ENCODE results near the gene ICAM2. TPM values are rescaled to one million over a fixed set of nuclear protein-coding genes. Genes with fewer than 3 reads are reported as not detected.

ICAM2 gene
- total RNA-seq, 4 donors from 2014 or later, result 18.0 to 95.1 (median 36.3) TPM

DNA sequence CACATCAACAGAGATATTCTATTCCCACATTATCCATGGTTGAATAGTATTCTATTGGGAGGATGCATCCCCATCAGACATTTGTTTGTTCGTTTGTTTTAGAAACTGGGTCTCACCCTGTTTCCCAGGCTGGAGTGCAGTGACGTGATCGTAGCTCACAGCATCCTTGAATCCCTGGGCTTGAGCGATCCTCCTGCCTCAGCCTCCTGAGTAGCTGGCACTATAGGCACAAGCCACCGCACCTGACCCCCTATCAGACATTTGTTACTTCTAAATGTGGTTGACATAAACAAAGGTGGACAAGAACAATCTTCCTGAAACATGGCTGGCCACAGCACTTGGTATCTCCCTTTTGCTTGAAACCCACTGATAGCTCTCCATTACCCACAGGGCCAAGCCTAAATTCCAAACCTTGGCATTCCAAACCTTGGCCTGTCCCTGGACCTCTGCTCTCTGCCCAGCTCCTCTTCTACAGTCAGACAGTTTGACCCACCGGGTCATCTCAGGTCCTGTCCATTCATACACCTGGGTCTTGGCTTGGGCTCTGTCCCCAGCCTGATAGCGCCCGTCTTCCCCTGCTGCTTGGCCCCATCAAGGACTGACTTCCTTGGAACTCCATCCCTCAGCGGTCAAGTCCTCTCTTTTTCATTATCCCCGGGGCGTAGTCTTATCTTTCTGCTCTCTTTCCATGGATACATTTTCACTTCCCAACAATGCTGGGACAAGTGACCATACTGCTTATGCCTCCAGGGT lies 23.8 kb downstream of the ICAM2 start:
- Histone ChIP-seq H3K27me3 (peaks cover 0 to 57% of the 10 kb centered on the region in 2 donors), H3K27ac (no peak overlapping the region), H3K36me3 (no peaks in the 10 kb centered on the region), H3K4me3 (no peak overlapping the region), H3K4me1 (peaks cover 0 to 19% (median 14%) of the 10 kb centered on the region in 4 donors), H3K9me3 (no peaks in the 10 kb centered on the region)
- DNase-seq (ENCODE audit: low spot score in 2 of 2), result no peak
- WGBS, 2 donors, result 92 to 96% methylated on average over 11 of the region's 11 CpGs
- TF ChIP-seq EP300 (IDR thresholded peaks at IDR 0.05) (no peak), POLR2A (IDR thresholded peaks at IDR 0.05) (no peak)
- TF ChIP-seq, protein P1, sequence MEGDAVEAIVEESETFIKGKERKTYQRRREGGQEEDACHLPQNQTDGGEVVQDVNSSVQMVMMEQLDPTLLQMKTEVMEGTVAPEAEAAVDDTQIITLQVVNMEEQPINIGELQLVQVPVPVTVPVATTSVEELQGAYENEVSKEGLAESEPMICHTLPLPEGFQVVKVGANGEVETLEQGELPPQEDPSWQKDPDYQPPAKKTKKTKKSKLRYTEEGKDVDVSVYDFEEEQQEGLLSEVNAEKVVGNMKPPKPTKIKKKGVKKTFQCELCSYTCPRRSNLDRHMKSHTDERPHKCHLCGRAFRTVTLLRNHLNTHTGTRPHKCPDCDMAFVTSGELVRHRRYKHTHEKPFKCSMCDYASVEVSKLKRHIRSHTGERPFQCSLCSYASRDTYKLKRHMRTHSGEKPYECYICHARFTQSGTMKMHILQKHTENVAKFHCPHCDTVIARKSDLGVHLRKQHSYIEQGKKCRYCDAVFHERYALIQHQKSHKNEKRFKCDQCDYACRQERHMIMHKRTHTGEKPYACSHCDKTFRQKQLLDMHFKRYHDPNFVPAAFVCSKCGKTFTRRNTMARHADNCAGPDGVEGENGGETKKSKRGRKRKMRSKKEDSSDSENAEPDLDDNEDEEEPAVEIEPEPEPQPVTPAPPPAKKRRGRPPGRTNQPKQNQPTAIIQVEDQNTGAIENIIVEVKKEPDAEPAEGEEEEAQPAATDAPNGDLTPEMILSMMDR (IDR thresholded peaks at IDR 0.05), result no peak

DNA sequence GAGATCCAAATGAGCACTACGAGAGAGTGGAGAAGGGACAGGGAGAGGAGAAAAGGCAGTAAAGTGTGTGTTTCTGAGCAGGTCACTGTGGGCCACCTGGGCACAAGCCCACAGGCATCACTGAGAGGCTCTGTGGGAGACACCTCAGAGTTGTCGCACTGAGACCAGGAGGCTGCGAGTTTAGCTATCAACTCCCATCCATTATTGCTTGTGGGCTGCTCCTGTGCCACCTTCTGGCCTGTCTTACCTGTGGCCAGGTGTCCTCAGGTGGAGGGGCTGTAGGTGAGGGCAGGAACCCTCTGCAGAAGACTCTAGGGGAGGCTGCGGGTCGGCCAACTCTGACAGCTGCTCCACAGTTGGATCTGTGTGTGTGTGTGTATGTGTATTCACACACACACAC lies 24.8 kb downstream of the ICAM2 start:
- Histone ChIP-seq H3K36me3 (no peaks in the 10 kb centered on the region), H3K9me3 (no peaks in the 10 kb centered on the region), H3K4me3 (no peak overlapping the region), H3K27ac (no peak overlapping the region), H3K27me3 (peaks cover 0 to 57% of the 10 kb centered on the region in 2 donors), H3K4me1 (peaks cover 0 to 22% (median 15%) of the 10 kb centered on the region in 4 donors)
- no peak for DNase-seq (ENCODE audit: low spot score in 2 of 2)
- no peak for TF ChIP-seq EP300 (IDR thresholded peaks at IDR 0.05)
- no peak for TF ChIP-seq POLR2A (IDR thresholded peaks at IDR 0.05)
- TF ChIP-seq, protein P1 (IDR thresholded peaks at IDR 0.05), result no peak
- 79 to 94% methylated on average over 5 of the region's 5 CpGs for WGBS, 2 donors

DNA sequence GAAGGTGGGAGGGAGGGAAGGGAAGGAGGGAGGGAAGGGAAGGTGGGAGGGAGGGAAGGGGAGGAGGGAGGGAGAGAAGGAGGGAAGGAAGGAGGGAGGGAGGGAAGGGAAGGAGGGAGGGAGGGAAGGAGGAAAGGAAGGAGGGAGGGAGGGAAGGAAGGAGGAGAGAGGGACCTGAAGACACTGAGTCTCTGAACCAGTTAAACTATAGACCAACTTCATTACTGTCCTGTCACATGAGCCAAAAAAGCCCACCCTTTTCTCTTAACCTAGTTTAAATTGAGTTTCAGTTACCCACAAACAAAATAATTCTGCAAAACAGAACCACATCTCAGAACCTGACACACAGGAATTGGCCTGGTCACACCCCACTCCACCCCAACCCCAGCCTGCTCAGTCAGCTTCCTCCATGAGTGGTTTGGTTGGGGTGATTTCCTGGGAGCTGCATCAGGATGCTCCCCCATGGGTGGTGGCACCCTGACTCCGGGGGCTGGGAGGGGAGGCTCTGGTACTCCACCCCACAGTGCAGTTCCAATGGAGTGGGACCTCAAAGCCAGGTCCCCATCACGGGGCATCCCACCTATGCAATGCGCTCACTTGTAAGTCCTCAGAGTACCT lies 27.0 kb downstream of the ICAM2 start:
- 78 to 95% methylated on average over 2 to 3 of the region's 3 CpGs for WGBS, 2 donors
- H3K4me3 ChIP-seq, result no peak overlapping the region
- H3K4me1 ChIP-seq, result peaks cover 0 to 26% (median 12%) of the 10 kb centered on the region in 4 donors
- no peaks in the 10 kb centered on the region for H3K9me3 ChIP-seq
- peaks cover 0 to 63% of the 10 kb centered on the region in 2 donors for H3K27me3 ChIP-seq
- DNase-seq (ENCODE audit: low spot score in 2 of 2), result no peak
- TF ChIP-seq POLR2A (IDR thresholded peaks at IDR 0.05) (no peak), EP300 (IDR thresholded peaks at IDR 0.05) (no peak)
- TF ChIP-seq, protein P1 (IDR thresholded peaks at IDR 0.05), result no peak
- no peaks in the 10 kb centered on the region for H3K36me3 ChIP-seq
- no peak overlapping the region for H3K27ac ChIP-seq

DNA sequence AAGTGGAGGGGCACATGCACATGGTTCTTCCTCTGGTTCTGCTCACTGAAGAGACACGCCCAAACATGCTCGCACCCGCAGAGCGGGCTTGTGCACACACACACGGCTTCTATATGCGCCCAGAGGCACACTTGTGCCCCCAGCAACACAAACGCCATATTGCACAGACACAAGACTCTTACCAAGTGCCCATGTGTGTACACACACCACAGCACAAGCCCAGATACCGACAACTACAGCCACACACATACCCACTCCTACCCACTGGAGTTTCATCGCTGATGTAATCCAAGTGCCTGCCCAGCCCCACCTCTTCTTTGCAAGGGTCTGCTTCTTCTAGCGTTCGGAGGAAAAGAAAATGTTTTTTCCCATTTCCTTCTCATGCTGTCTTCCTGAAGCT lies 28.8 kb downstream of the ICAM2 start:
- no peaks in the 10 kb centered on the region for H3K9me3 ChIP-seq
- no peak for DNase-seq (ENCODE audit: low spot score in 2 of 2)
- no peak for TF ChIP-seq EP300 (IDR thresholded peaks at IDR 0.05)
- TF ChIP-seq POLR2A (IDR thresholded peaks at IDR 0.05), result no peak
- TF ChIP-seq, protein P1 (IDR thresholded peaks at IDR 0.05), result no peak
- 74 to 85% methylated on average over 11 of the region's 11 CpGs for WGBS, 2 donors
- peaks cover 0 to 50% of the 10 kb centered on the region in 2 donors for H3K27me3 ChIP-seq
- H3K4me1 ChIP-seq, result peaks cover 0 to 32% (median 2%) of the 10 kb centered on the region in 4 donors
- no peaks in the 10 kb centered on the region for H3K36me3 ChIP-seq
- H3K4me3 ChIP-seq, result no peak overlapping the region
- no peak overlapping the region for H3K27ac ChIP-seq

Data from tibial nerve (tissue), 4 donors.